ENCODE measurements around the gene ZNF675.
"Not testable (repeated sequence)": the region's sequence is repeated elsewhere in the genome, so short reads cannot be mapped to it uniquely, and the experiment has no call there.

Gene ZNF675

GRCh38 chr19:23686621-23687423 is at the start of gene ZNF675:
Gene ZNF675 (minus strand): TSS chr19:23687212. CDS start chr19:23687033, 179 bp downstream.
- peak; percentile 79 to 83 for DNase-seq (ENCODE audit: low read depth in 2 of 2)

GRCh38 chr19:23730729-23731465 is 43.9 kb upstream of the ZNF675 start:
- DNase-seq (ENCODE audit: low read depth in 2 of 2), result not testable (repeated sequence)

GRCh38 chr19:23724161-23724560 is 37.1 kb upstream of the ZNF675 start:
- DNase-seq (ENCODE audit: low read depth in 2 of 2), result not testable (repeated sequence)

GRCh38 chr19:23718802-23719201 is 31.8 kb upstream of the ZNF675 start:
- DNase-seq (ENCODE audit: low read depth in 2 of 2), result no peak

- no peak for DNase-seq (ENCODE audit: low read depth in 2 of 2)
Measured at GRCh38 chr19:23716792-23717191, 29.8 kb upstream of the ZNF675 start.

- DNase-seq (ENCODE audit: low read depth in 2 of 2), result no peak
Measured at GRCh38 chr19:23709347-23709746, 22.3 kb upstream of the ZNF675 start.

GRCh38 chr19:23706657-23707056 is 19.6 kb upstream of the ZNF675 start:
- DNase-seq (ENCODE audit: low read depth in 2 of 2), result no peak

GRCh38 chr19:23699521-23699860 is 12.5 kb upstream of the ZNF675 start:
- DNase-seq (ENCODE audit: low read depth in 2 of 2), result no peak

GRCh38 chr19:23698711-23699520 is 11.9 kb upstream of the ZNF675 start:
- DNase-seq (ENCODE audit: low read depth in 2 of 2), result no peak

- not testable (repeated sequence) for DNase-seq (ENCODE audit: low read depth in 2 of 2)
Measured at GRCh38 chr19:23692937-23693336, 5.9 kb upstream of the ZNF675 start.

- no peak for DNase-seq (ENCODE audit: low read depth in 2 of 2)
Measured at GRCh38 chr19:23673132-23673531, 13.9 kb downstream of the ZNF675 start.

GRCh38 chr19:23668606-23669005 is 18.4 kb downstream of the ZNF675 start:
- not testable (repeated sequence) for DNase-seq (ENCODE audit: low read depth in 2 of 2)

GRCh38 chr19:23665651-23666410 is 21.2 kb downstream of the ZNF675 start:
- DNase-seq (ENCODE audit: low read depth in 2 of 2), result no peak

- not testable (repeated sequence) for DNase-seq (ENCODE audit: low read depth in 2 of 2)
Measured at GRCh38 chr19:23649817-23650216, 37.2 kb downstream of the ZNF675 start.
